ENCODE measurements around the gene LKAAEAR1. TPM values are rescaled to one million over a fixed set of nuclear protein-coding genes. Genes with fewer than 3 reads are reported as not detected.

Gene LKAAEAR1
- total and polyA plus RNA-seq, 9 of the 15 experiments (the other 6 are each of a cell fraction or from before 2014, with no cell fraction given), result not detected

DNA sequence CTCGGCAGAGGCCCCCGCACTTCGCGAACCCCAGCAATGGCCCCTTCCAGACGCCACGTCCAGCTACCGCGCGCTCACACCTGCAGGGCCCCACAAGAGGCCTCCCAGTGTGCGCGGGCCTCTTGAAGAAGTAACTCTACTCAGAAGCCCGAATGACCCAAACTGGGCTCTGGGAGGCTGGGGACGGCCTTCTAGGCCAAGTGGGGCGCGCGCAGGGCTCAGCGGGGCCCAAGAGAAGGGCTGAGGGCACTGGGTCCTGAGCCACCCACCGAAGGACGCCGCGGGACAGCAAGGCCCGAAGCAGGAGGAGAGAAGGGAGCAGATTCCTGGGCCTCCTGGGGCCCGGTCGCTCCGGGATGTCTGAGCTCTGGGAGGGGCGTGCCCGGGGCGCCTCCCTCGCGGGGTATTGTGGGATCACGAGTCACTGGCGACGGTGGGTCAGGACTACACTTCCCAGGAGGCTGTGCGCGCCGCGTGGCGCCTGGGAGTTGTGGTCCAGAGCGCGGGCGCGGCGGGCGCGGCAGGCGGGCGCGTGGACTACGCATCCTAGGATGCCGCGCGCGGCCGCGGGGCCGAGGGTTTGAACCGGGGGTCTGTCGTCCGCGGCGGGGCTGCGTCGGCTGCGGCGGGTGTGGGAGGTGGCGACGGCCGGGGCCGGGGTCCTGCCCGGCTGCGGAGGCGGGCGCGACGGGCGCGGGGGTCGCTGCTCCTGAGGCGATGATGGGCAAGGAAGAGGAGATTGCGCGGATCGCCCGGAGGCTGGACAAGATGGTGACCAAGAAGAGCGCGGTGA, 21.4 kb downstream of the LKAAEAR1 start, which contains the start of gene TCEA2 (continued):
- TF ChIP-seq UBTF (IDR thresholded peaks at IDR 0.05; ENCODE audit: borderline replicate concordance in 1 of 2, low read depth in 2 of 2, low read length in 2 of 2) (no peak), NFE2 (IDR thresholded peaks at IDR 0.05; ENCODE audit: low read depth) (0 out of 2 replicates have a peak, but pooled peaks have one; percentile 13), MECOM (CRISPR knock-in tag; IDR thresholded peaks at IDR 0.05) (no peak), ARNT (IDR thresholded peaks at IDR 0.05) (no peak), DDX20 (tag; IDR thresholded peaks at IDR 0.05; ENCODE audit: low read depth) (no peak), ZNF174 (CRISPR knock-in tag; IDR thresholded peaks at IDR 0.05) (no peak; the same call in 1 of the 2 replicates), ZNF79 (CRISPR knock-in tag; IDR thresholded peaks at IDR 0.05; ENCODE audit: low read depth) (no peak), BRCA1 (IDR thresholded peaks at IDR 0.05) (no peak), BRCA1 (CRISPR knock-in tag; IDR thresholded peaks at IDR 0.05) (no peak), BDP1 (IDR thresholded peaks at IDR 0.05; ENCODE audit: insufficient read depth, insufficient read length) (no peak), POU5F1 (IDR thresholded peaks at IDR 0.05; ENCODE audit: borderline replicate concordance, low read depth, low read length, partially characterized antibody) (peak; percentile 87), ZNF217 (CRISPR knock-in tag; IDR thresholded peaks at IDR 0.05) (no peak), SMARCA5 (IDR thresholded peaks at IDR 0.05) (no peak), KDM1A (IDR thresholded peaks at IDR 0.05) (no peak), NR3C1 (CRISPR knock-in tag; IDR thresholded peaks at IDR 0.05) (no peak), ZNF77 (CRISPR knock-in tag; IDR thresholded peaks at IDR 0.05) (no peak), ZNF124 (CRISPR knock-in tag; IDR thresholded peaks at IDR 0.05) (no peak), BCLAF1 (IDR thresholded peaks at IDR 0.05; ENCODE audit: borderline replicate concordance in 1 of 2, control insufficient read depth in 1 of 2, low read depth in 2 of 2, low read length in 1 of 2) (0 out of 4 replicates have a peak, but pooled peaks of 1 of the 2 experiments have one; percentile 80), PHB2 (IDR thresholded peaks at IDR 0.05; ENCODE audit: low read depth) (no peak), ATF1 (CRISPR knock-in tag; IDR thresholded peaks at IDR 0.05) (0 out of 2 replicates have a peak, but pooled peaks have one; percentile 37), ATF1 (tag; IDR thresholded peaks at IDR 0.05) (peak; percentile 81), ZNF253 (CRISPR knock-in tag; conservative IDR thresholded peaks at IDR 0.05) (no peak), SRSF3 (IDR thresholded peaks at IDR 0.05; ENCODE audit: insufficient read depth, low read length) (no peak)
- TF ChIP-seq, protein P1, sequence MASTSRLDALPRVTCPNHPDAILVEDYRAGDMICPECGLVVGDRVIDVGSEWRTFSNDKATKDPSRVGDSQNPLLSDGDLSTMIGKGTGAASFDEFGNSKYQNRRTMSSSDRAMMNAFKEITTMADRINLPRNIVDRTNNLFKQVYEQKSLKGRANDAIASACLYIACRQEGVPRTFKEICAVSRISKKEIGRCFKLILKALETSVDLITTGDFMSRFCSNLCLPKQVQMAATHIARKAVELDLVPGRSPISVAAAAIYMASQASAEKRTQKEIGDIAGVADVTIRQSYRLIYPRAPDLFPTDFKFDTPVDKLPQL (IDR thresholded peaks at IDR 0.05; ENCODE audit: extremely low read depth, insufficient read length), result no peak

Measured in K562 (cell line).